Fibroblast of pulmonary artery (primary cell): ENCODE measurements around the gene RTL10.

ENCODE experiments used
- DNase-seq: peaks from one replicate; pipeline ENCODE4 v3.0.0-alpha.2; 2010; ENCODE audit warnings: low read depth
- H3K4me3 ChIP-seq: replicated peaks from 2 replicates; pipeline ENCODE4 v1.5.1; 2011; ENCODE audit warnings: low read depth, mild to moderate bottlenecking, control low read depth, low read length, moderate library complexity
- TF ChIP-seq, protein P1 (sequence below): IDR thresholded peaks from 2 replicates; pipeline ENCODE4 v1.5.1; 2011; ENCODE audit warnings: mild to moderate bottlenecking, control low read depth, low read length, inconsistent platforms; ENCODE audit errors: missing control alignments

Gene RTL10

GRCh38 chr22:19812910-19813309 is 41.8 kb downstream of the RTL10 start:
- no peak for DNase-seq
- H3K4me3 ChIP-seq = no peak overlapping the region
- TF ChIP-seq, protein P1, sequence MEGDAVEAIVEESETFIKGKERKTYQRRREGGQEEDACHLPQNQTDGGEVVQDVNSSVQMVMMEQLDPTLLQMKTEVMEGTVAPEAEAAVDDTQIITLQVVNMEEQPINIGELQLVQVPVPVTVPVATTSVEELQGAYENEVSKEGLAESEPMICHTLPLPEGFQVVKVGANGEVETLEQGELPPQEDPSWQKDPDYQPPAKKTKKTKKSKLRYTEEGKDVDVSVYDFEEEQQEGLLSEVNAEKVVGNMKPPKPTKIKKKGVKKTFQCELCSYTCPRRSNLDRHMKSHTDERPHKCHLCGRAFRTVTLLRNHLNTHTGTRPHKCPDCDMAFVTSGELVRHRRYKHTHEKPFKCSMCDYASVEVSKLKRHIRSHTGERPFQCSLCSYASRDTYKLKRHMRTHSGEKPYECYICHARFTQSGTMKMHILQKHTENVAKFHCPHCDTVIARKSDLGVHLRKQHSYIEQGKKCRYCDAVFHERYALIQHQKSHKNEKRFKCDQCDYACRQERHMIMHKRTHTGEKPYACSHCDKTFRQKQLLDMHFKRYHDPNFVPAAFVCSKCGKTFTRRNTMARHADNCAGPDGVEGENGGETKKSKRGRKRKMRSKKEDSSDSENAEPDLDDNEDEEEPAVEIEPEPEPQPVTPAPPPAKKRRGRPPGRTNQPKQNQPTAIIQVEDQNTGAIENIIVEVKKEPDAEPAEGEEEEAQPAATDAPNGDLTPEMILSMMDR = no peak

- no peak overlapping the region for H3K4me3 ChIP-seq
- TF ChIP-seq, protein P1 = no peak
- no peak for DNase-seq
These were observed 42.6 kb downstream of the RTL10 start for GRCh38 chr22:19811811-19812771.

DNA sequence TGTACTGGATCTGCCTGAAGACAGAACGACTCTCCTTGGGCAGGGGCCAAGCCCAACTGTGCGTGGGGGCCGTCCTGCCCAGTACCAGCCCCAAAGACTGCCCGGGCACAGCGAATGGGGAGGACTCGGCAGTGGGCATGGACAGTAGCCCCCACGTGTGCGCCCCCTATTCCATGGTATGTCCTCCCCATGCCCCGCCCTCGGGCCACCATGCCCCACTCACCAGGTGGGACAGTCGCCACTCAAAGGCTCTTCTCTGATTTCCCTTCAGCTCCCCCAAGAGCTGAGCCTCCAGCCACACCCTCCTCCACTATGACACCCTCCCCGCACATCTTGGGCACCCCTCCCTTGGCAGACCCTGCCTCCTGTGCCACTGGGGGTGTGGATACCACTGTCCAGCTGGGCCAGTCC is 43.5 kb downstream of the RTL10 start:
- no peak for DNase-seq
- TF ChIP-seq, protein P1 = no peak
- H3K4me3 ChIP-seq = no peak overlapping the region

DNA sequence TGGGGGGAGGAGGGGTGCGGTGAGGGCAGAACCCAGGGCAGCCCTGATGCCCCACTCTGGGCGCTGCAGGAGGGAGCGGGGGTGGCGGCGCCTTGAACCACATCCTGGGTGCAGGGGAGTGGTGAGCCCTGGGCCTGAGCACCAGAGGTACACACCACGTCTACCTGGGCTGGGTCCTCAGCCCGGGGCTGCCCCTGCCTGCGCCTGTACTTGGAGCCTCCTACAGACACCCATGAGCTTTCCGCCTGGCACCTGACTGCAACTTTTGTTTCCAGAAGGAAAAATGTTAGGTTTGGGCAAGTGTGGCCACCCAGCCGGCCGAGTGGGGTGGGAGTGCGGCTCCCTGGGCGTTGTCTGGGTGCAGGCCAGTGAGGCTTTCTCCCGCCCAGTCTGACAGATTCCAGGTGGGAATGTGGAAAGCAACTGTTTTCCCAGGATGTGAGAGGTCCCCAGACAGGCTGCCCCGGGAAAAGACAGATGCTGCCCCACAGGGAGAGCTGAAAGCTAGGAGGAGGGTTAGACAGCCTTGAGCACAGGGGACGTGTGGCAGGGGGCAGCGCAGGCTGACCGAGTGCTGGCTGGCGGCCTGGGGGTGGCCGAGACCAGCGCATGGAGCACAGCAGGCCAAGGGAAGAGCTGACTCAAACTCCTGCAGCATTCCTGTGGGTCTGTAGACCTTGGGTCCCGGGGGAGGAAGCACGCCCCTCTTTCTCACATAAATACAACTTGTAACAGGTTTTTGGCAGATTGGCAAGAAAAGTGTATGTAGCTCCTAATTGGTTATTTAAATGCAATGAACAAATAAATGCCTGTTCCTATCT is 44.1 kb downstream of the RTL10 start:
- no peak overlapping the region for H3K4me3 ChIP-seq
- TF ChIP-seq, protein P1 = no peak
- DNase-seq = peak; percentile 53

DNA sequence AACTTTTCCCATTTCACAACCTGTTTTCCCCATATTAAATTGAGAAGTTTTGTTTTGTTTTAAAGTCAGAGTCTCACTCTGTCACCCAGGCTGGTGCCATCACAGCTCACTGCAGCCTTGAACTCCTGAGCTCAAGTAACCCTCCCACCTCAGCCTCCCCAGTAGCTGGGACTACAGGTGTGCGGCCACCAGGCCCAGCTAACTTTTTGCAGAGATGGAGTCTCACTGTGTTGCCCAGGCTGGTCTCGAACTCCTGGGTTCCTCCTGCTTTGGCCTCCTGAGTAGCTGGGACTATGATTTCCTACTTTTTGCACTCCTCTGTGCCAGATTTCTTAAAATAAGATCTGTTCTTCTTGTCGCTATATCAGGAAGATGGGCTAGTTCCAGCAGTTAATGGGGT is 44.9 kb downstream of the RTL10 start:
- TF ChIP-seq, protein P1 = no peak
- no peak overlapping the region for H3K4me3 ChIP-seq
- no peak for DNase-seq

DNA sequence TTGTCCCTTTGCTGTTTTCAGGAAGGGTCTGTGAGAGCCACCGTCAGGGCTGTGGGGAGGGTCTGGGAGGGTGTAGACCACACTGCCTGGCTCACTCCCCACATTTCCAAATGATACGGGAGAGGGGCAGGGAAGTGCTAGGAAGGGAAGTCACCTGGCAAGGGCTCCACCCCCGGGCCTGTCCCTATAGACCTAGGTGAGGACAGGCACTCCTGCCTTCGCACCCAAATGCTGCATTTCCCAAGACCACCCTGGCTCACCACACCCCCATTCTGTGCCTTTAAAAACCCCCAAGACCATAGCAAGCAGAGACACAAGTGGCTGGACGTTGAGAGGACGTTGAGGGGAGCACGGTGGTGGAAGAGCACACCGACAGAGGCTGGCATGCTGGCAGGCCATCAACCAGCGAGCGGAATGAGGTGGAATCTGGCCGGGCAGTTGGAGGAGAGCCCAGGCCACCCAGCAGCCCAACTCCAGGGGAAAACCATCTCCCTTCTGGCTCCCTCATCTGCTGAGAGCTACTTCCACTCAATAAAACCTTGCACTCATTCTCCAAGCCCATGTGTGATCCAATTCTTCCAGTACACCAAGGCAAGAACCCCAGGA is 45.7 kb downstream of the RTL10 start:
- no peak for DNase-seq
- TF ChIP-seq, protein P1 = no peak

More for the DNA sequence above, 45.7 kb downstream of the RTL10 start:
- H3K4me3 ChIP-seq = no peak overlapping the region
